ENCODE results near the gene HNRNPH3.
A peak's percentile ranks its signal among the peaks of the same experiment; 100 is the strongest.
"Not testable (repeated sequence)": the region's sequence is repeated elsewhere in the genome, so short reads cannot be mapped to it uniquely, and the experiment has no call there.

The HNRNPH3 gene, protein sequence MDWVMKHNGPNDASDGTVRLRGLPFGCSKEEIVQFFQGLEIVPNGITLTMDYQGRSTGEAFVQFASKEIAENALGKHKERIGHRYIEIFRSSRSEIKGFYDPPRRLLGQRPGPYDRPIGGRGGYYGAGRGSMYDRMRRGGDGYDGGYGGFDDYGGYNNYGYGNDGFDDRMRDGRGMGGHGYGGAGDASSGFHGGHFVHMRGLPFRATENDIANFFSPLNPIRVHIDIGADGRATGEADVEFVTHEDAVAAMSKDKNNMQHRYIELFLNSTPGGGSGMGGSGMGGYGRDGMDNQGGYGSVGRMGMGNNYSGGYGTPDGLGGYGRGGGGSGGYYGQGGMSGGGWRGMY

DNA sequence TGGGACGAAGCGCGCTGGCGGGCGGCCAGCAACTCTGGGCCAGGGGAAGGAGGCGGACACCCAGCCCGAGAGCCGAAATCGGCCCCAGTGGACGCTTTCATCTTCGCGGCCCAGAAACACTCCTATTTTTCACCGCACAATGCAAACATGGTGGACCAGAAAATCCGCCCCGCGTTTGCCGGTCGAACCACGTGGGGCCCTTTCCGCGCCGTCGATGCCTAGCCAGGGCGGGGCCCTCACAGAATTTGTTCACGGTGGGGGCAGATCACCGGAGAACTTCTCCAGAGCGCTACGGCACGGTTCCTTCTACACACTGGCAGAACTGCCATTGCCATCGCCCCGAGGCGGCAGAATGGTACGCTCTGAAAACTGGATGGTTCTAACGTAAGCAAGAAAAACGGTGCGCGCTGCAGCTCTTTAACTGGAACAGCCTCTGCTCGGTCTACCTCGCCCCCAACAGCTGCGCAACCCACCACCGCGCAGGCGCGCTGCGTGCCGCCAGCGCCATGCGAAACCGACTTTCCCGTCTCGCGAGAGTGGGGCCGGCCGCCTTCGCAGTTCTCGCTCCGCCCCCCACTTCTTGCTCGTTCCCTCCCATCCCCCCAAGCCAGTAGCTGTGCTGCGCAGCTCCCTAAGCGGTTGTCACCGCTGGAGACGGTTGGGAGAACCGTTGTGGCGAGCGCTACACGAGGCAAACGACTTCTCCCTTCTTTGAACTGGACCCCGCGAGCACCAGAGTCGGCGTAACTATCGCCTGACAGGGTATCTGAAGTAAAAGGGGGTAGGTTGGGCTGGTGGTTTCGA is at the start of gene HNRNPH3:
HNRNPH3 (plus strand) TSS at position 610 of the 804 bp plus-strand sequence. CDS start 5,158 bp downstream, outside the sequence.
- peak; percentile 97 to 98 for DNase-seq (ENCODE audit: extremely low read depth in 1 of 2, low read depth in 1 of 2)

DNA sequence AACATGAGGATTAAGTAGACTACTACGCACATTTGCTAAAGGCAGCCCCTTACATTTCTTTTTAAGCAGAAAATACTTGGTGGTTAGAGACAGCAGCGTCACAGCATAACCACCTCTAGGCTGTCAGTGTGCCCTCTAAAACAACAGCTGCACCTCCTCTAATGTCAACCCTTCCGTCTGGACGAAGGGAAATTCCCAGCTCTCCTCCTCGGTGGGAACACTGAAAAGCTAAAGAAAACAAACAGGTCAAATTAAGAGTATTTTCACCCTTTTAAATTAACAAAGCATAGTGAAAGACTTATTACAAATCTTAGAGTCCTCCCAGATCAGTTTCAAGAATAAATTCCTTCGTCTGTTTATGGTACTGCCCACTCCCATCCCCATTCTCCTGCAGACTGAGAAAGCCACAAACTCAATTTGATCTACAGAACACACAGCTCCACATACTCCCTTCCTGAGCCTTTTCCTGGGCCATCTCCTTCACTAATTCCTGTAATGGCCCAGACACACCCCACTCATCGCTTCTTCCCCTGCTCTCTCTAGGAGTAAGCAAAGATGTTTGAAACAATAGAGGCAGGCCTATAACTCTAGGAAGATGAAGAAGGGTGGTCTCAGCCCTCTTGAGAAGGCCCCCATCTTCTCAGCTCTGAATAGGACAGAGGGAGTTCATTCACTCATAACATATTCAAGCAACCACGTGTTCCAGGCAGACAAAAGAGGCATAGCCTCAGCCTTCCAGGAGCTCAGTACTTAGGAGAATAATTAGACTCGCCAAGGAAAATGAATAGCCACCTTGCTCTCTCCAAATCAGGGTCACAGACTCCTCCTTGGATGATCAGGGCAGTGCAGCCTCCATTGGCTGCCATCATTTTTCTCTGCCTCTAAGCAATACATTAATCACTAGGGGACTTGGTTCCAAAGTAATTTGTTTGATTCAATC is 47.5 kb upstream of the HNRNPH3 start:
- no peak for DNase-seq (ENCODE audit: extremely low read depth in 1 of 2, low read depth in 1 of 2)

DNA sequence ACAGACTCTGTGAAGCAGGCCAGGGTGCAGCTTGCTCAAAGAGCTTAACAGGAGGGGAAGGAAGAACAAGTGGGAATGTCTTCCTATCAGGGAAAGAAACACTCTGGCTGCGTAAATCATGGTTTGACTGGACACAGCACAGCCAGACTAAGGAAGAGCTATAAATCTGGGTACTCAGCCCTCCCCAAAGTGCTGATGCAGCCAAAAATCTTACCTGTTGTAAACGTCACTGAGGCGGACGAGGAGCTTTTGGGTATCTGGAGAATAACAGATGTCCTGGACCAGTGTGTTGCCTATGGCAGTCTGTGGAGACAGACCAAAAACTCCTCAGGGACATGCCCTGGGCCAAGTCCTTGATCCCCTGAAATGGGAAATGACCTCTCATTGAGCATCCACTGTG is 43.1 kb upstream of the HNRNPH3 start:
- DNase-seq (ENCODE audit: extremely low read depth in 1 of 2, low read depth in 1 of 2), result no peak

DNA sequence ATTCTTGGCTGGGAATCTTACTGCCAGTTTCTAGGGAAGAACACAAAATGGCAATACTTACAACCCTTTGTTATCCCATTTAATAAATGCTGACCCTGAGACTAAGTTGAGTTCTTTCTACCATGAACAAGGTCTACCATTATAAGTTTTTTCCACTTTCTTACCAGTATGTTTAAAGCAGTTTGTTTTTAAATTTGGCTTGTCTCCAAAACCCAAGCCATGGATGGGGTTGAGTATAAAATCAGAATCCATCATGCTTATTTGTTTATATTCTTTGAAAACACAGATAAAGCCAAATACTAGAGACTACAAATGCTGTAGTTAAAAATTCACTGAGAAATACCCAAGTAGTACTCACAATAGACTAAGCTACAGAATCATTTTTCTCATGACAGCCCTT is 41.1 kb upstream of the HNRNPH3 start:
- DNase-seq (ENCODE audit: extremely low read depth in 1 of 2, low read depth in 1 of 2), result no peak

DNA sequence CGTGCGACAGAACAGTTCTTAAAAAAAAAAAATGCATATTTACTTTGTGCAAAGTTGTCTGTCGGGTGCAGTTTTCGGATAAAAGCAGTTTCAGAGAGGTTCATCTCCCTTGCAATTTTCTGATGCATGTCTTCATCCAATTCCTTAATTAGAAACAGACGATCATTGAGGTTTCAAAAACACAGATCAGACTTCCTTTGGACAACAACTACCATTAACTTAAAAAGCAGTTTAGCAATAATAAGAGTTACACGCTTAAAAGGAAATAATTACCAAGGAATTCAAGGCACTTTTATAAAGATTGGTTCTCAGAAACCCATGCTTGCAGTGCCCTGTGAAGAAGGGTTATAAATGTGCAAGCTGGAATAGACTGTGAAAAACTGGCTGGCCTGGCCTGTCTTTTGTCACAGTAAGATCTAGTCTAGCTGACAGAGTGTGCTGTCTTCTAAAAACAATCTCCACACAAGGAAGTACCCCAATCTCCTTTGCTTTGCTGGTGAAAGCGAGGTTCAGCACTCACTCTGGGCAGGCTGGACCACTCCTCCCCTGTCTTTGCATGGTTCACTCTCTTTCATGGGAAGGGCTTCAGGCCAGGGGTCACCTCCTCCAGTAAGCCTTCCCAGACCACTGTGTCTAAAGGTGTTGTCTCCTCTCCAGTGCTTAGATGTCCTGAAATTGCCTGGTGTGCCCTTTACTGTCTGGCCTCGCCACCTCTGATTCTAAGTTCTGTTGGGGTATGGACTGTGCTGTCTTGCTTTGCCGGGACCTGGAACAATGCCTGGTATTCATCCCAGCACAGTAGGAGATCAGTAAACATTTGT is 34.8 kb upstream of the HNRNPH3 start:
- DNase-seq (ENCODE audit: extremely low read depth in 1 of 2, low read depth in 1 of 2), result no peak

DNA sequence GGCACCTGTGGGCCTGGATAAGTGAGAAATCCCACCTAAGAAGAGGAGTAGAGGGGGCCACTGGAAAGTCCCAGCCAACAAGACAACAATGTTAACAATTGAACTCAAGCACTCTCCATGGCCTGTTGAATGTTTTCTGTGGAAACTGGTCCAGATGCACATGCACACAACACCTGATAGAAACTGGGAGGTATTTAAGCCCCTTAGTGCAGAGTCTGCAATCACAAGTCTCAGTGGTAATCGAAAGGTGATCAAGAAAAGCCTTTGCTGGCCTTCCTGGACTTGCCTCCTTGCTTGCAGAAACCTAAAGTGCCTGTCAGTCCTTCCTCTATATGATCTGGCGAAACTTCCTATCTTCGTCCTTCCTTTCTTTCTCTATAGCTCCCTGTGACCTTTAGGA is 30.6 kb upstream of the HNRNPH3 start:
- no peak for DNase-seq (ENCODE audit: extremely low read depth in 1 of 2, low read depth in 1 of 2)

DNA sequence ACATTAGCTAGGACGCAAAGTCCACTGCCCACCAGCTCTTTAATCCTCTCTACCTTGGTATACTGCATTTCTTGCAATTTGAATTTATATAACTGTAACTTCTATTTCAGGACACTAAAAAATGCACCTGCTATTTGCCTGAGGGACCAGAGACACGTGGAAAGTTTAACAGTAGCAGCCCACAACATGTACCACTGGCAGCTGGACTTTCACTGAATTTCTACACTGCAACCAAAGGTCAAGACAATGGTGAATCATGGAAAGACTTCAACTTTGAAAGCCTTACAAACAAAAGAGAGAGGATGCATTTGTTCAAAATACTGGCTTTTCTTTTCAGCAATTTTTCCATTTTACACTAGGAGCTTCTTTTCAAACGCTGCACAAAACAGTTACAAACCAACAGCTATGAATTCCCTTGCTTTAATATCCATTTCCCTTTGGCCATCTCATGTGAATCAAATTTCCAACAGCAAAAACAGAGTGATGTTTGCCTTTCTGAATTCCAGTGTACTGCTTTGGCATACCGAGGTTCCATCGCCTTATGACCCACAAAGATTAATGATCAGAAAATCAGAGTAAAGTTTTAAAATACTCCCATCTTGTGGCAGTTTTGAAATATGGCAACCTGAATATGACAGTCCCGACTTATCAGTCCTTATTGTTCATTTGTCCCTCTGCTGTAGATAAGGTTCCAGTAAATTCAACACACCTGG is 29.9 kb upstream of the HNRNPH3 start:
- DNase-seq (ENCODE audit: extremely low read depth in 1 of 2, low read depth in 1 of 2), result no peak

DNA sequence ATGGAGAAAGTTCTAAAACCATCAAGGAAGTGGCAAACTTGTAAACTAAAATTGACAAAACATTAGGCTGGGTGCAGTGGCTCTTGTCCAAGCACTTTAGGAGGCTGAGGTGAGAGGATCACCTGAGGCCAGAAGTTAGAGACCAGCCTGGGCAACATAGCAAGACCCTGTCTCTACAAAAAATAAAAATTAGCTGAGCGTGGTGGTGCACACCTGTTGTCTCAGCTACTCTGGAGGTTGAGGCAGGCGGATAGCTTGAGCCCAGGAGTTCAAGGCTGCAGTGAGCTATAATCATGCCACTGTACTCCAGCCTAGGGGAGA is 29.4 kb upstream of the HNRNPH3 start:
- no peak for DNase-seq (ENCODE audit: extremely low read depth in 1 of 2, low read depth in 1 of 2)

DNA sequence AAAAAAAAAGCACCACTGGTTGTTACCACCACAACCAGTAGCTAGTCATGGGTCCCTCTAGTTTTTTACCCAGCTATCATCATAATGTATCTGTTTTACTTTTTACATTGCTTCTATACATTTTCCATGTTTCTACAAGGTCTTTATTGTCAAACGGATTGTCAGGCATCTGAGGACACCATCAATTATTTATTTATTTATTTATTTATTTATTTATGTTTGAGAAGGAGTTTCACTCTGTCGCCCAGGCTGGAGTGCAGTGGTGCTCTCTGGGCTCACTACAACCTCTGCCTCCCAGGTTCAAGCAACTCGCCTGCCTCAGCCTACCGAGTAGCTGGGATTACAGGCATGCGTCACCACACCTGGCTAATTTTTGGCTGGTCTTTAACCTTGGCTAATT is 29.0 kb upstream of the HNRNPH3 start:
- DNase-seq (ENCODE audit: extremely low read depth in 1 of 2, low read depth in 1 of 2), result no peak

DNA sequence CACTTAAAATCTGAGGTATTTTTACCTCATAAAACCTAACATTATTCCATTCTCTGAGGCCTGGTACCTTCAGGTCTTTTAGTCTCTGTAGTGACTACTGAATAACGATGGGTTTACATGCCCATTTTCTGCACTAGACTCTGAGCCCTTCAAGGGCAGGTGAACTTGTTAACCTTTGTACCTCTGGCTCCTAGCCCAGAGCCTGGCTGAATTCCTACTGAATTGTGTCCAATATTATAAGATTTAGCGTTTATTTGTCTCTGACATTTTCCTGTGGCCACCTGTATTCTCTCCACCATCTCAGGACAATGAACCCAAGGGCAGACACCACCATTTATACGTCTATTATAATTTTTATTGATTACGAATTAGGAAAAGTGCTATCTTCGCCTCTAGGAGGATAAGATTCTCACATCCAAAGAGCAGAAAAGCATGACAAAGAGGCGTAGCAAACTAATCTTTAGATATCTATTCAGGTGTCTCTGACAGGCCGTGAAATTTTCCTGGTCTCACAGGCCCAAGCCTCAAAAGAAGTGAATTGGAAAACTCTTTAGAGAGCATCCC is 27.9 kb upstream of the HNRNPH3 start:
- no peak for DNase-seq (ENCODE audit: extremely low read depth in 1 of 2, low read depth in 1 of 2)

DNA sequence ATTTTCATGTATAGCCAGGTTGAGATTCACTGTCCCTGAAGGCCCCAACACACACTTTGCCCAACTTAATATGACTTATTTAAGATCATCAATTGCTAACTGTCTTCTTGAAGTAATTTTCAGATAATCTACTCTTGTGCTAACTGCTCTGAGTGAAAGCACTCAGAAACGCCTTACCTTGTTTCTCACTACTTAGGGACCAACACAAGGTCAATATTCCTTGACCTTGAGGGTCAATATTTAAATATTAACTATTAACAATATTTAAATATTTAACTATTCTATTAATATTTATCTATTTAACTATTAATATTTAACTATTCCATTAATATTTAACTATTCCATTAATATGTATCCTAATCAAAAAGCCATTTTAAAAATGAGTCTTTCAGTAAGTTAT is 26.0 kb upstream of the HNRNPH3 start:
- DNase-seq (ENCODE audit: extremely low read depth in 1 of 2, low read depth in 1 of 2), result no peak

DNA sequence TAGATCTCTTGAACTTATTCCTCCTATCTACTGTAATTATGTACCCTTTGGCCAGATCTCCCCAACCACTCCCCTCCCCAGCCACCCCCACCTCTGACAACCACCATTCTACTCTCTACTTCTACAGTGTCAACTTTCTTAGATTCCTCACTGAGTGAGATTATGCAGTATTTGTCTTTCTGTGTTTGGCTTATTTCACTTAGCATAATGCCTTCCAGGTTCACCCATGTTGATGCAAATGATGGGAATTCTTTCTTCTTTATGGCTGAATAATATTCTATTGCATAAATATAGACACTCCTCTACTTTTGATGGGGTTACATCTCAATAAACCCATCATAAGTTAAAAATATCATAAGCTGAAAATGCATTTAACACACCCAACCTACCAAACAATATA is 21.3 kb upstream of the HNRNPH3 start:
- no peak for DNase-seq (ENCODE audit: extremely low read depth in 1 of 2, low read depth in 1 of 2)

DNA sequence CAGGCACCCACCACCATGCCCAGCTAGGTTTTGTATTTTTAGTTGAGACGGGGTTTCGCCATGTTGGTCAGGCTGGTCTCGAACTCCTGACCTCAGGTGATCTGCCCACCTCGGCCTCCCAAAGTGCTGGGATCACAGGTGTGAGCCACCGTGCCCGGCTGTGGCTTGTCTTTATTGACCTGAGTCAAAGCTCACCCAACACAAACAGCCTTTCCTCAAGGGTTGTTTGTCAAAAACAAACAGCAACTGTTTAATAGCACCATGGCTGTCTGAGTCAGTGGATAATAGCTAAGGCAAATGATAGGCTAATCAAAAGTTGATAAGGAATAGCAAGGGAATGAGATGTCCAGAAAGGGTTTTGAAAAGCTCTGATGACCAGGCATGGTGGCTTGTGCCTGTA is 16.9 kb upstream of the HNRNPH3 start:
- DNase-seq (ENCODE audit: extremely low read depth in 1 of 2, low read depth in 1 of 2), result not testable (repeated sequence)

DNA sequence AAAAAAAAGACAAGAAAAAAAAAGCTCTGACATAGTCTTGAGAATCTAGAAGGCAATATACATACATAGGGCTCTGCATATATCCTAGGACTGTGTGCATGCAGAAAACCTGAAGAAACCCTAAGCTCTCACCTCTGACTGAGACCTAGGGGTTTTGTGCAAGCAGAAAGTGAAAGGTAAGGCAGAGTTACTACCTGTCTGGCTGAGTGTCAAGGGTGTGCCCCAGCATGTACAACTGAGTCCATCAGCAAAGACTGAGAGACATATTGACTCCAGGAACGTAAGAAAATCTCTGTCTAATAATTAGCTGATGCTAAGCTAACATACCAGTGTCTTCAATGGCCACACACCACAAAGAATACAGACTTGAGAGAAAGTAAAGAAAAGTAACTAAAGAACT is 16.3 kb upstream of the HNRNPH3 start:
- DNase-seq (ENCODE audit: extremely low read depth in 1 of 2, low read depth in 1 of 2), result no peak

DNA sequence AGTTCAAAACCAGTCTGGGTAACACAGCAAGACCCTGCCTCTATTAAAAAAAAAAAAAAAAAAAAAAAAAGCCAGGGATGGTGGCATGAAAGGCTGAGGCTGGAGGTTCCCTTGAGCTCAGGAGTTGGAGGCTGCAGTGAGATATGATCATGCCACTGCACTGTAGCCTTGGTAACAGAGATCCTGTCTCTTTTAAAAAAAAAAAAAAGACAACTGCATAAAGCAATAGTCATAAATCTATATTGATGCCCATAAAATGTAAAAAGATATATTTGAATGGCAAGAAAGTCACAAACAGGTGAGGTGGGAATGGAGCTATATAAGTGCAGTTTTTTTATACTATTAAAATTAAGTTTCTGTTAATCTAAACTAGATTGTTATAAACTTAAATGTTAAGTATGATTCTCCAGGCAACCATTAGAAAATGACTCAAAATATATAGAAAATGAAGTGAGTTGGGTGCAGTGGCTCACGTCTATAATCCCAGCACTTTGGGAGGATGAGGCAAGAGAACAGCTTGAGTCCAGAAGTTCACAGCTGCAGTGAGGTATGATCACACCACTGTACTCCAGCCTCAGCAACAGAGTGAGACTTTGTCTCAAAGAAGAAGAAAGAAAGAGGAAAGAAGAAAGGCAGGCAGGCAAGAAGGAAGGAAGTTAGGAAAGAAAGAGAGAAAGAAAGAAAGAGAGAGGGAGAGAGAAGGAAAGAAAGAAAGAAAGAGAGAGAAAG is 13.4 kb upstream of the HNRNPH3 start:
- DNase-seq (ENCODE audit: extremely low read depth in 1 of 2, low read depth in 1 of 2), result no peak

DNA sequence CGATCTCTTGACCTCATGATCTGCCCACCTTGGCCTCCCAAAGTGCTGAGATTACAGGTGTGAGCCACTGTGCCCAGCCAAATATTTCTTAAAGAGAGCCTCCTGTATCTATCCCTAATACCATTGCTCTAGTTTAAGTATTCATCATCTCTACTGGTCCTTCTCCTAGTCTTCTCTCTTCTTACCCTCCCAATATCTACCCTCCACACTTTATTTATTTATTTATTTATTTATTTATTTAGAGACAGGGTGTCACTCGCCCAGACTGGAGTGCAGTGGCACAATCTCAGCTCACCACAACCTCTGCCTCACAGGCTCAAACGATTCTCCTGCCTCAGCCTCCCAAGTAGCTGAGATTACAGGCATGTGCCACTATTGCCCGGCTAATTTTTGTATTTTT is 7.5 kb upstream of the HNRNPH3 start:
- DNase-seq (ENCODE audit: extremely low read depth in 1 of 2, low read depth in 1 of 2), result not testable (repeated sequence)

DNA sequence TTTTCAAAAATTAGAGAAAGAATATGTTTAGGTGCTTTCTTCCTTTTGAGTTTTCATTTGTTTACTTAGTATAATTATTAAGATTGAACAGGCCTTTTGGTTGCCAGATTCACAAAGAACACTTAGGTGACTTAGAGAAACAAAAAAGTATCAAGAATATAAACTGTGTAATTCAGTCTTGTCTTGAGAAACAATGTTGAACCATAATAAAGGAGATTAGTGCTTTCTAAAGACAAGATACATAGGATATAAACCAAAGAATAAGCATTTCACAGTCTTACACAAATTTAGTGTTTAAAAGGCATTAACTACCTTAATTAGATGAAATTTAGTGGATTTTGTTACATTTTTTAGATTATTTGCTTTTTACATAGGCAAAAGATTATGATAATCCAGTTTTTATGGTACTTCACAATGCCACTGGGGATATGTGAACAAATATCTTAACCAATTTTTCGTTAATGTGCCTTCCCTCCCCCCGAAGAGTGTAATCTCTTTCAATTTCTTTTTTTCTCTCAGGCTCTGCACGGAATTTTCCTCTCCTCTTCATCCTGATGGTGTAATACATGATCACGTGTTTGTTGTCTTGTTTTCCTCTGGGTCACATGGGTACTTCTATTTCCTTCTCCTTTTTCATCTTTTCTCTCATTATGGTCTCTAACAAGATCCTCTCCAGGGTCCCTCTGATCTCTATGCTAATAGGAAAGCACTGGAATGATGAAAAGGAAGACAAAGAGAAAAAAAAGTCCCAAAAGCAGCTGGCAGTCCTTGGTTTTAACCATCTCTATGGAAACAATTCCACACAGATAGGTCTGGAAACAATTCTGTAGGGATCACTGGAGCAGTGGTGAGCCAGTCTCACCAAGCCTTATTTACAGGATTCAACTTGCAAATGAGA is 3.7 kb upstream of the HNRNPH3 start:
- DNase-seq (ENCODE audit: extremely low read depth in 1 of 2, low read depth in 1 of 2), result no peak

DNA sequence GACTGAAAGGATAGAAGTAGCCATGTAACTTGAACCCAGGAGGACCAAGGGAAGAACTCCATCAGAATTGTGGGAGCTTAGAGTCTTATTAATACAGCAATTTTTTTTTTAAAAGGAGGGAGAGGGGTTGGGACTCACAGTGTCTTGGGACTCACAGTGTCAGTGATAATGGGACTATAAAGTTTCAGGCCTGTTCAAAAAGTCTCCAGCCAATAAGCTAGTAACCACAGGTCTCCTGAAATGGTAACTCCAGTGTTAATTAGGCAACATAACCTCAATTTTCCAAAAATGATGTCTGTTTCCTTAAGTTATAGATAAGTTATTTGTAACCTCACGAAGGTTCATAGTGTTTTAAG is 2.4 kb upstream of the HNRNPH3 start:
- DNase-seq (ENCODE audit: extremely low read depth in 1 of 2, low read depth in 1 of 2), result no peak
